ENCODE measurements around the gene TENT4B.

Gene TENT4B

DNA sequence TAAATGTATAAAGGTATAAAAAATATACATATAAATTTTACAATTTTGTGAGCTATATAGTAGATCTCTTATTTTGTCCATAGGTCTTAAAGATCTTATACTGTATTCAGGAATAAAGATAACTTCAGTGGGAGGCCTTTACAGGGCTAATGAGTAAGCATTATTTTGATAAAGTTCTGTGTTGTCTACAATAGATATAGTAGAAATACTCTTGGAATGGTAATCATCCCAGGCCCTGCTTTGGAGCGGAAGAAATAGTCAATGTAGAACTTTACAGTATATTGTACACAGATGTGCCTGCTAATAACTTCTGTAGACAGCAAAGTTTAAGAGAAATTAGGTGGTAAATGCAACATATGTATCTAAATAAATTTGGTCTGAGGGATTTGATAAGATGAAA is 42.6 kb downstream of the TENT4B start:
- no peak for DNase-seq (ENCODE audit: low spot score)

- no peak for DNase-seq (ENCODE audit: low spot score)
Observed at GRCh38 chr16:50197582-50197981, 44.5 kb downstream of the TENT4B start.

DNA sequence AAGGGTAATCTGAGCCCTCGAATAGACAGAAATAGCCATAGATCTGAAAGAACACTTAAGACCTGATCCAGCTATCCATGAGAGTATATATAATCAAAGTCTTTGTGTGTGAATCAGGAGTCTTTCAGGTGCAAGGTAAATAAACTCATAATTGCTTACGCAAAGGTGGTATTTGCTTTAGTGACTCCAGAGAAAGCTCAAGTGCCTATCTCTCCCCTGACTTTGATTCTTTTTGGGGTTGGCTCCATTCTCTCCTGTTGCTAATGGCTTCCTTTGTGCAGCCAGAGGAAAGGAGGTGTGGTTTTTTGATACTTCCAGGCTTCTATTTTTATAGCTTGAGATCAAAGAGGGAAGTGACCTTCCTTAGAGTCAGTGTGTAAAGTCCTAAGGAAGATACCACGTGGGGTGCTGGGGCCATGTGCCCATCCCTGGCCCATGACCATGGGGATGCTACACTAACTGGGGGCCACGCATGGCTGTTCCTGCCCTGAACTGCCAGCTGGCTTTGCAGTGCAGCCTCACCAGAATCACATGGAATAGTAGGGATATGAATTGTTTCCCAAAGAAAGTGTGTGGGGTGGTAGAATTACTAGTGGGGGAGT is 45.8 kb downstream of the TENT4B start:
- DNase-seq (ENCODE audit: low spot score) = no peak

- DNase-seq (ENCODE audit: low spot score) = no peak
Observed at GRCh38 chr16:50201787-50202186, 48.7 kb downstream of the TENT4B start.

DNA sequence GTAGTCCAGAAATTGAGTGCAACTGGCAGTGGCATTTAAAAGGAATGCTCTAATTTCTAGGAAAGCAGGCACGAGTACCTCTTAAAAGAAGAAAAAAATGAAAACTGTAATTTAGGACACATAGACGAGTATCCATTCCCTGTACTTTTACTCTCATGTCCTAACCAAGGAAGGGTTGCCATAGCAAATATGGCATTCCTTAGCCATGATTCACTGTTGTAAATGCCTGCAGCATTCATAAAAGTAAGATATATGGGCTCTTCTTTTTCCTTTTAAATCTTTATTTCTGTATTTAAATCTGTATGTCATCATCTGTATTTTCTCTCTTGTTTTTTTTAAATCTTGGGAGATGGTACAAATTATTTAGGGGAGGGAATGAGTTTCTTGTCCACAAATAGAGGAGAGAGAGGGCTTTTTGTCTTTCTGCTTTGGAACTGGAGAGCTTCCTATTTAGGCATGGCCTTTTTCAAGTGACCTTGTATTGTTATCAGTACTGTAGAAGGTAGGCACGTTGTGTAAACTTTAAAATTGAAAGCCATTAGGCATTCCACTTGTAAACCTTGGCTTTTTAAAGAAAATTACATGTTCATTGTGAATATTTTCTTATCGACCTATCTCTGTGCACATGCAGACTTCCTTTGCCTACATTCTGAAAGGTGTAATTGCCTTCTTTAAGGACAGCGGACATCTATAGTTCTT is 50.0 kb downstream of the TENT4B start:
- peak; percentile 83 for DNase-seq (ENCODE audit: low spot score)

DNA sequence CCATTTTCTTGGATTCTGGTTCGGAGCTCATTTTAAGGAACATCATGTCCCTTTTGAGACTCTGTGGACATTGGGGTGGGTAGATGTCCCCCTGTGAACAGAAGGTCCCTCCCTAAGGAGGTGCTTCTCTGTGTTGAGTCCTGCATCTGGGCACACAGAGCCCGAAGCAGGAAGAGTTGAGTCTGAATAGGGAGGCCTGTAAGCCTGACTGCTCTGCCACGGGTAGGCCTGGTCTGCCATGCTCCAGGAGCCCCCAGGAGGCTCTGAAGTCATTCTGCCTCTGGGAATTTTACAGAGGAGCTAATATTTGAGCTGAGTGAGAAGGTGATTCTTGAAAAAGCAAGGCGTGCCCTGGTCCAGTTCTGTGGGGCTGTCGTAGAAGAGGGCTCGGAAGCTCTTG is 50.6 kb downstream of the TENT4B start:
- DNase-seq (ENCODE audit: low spot score) = no peak

DNA sequence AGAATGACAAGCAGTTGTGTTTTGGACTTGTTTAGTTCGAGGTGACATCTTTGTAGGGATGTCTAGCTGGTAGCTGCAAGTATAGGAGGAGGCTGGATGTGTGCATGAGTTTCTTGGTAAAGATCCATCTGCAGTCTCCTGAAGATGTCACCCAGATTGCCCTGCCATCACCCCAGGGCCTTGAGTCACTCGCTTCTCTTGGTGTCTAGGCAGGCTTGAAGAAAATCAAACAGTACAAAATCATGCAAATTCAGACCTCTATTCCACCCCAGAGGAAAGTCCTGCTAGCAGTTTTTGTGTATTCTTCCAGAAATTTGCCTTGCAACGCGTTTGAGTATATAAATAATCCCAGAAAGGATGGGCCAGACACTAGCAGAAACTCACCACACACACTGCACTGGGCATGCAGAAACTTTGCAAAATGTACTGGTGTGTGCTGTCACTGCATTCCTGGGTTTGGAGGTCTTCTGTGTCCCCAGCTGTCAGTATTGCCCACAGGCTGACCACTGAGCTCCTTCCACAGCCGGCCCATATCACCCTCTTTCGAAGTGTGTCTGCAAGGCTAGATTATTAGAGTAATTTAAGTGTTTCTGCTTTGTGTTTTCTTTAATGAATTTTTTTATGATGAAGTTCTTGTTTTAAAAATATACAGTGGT is 51.5 kb downstream of the TENT4B start:
- peak; percentile 16 for DNase-seq (ENCODE audit: low spot score)

DNA sequence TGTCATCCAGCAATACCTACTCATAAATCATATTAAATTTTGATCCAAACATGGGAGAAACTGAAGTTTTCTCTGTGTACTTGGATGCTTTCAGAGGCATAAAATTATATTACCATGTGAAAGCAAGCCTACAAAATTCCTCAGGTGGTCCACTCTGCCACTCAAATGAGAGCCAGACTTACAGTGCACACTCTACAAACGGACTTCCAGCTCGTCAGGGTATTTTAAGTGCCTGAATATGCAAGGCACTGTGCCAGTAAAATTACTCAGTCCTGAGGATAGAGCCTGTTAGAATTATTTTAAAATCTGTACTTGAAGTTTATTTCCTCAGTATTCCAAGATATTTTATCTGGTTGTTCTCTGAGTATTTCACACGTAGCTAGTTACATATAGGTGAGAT is 54.5 kb downstream of the TENT4B start:
- peak; percentile 43 for DNase-seq (ENCODE audit: low spot score)

GRCh38 chr16:50208460-50208931 is 55.4 kb downstream of the TENT4B start:
- DNase-seq (ENCODE audit: low spot score) = no peak

DNA sequence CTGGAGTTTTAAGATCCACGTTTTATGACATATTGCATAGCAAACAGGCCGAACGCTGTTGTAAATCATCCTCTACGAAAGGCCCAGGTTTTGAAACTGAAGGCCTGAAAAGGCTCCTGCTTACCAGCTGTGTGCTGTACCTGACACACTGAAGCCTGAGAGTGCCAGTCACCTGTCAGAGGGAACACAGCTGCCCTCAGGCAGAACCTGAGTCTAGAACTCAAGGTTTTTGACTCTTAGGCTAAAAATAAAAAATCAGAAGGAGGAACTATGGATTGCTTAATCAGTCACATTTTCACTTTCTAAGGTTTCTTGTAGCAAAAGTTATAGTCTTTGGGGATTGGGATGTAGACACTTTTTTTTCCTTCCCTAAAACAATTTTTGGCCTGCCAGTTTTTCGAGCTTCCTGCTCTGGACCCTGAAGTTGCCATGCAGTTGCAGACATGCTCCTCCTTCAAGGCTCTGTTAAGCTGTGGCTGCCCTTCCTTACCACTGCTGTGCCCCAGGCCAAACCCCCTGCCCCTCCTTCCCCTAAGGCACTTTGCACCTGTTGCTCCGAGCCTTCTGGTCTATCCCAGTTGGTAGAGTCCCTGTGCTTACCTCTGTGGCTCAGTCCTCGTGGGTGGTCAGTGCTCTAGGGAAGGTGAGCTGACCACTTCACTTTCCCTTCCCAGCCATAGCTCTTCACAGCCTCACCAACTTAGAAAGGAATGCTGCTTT is 56.6 kb downstream of the TENT4B start:
- DNase-seq (ENCODE audit: low spot score) = no peak

GRCh38 chr16:50210266-50211038 is 57.3 kb downstream of the TENT4B start:
- peak; percentile 87 for DNase-seq (ENCODE audit: low spot score)

DNA sequence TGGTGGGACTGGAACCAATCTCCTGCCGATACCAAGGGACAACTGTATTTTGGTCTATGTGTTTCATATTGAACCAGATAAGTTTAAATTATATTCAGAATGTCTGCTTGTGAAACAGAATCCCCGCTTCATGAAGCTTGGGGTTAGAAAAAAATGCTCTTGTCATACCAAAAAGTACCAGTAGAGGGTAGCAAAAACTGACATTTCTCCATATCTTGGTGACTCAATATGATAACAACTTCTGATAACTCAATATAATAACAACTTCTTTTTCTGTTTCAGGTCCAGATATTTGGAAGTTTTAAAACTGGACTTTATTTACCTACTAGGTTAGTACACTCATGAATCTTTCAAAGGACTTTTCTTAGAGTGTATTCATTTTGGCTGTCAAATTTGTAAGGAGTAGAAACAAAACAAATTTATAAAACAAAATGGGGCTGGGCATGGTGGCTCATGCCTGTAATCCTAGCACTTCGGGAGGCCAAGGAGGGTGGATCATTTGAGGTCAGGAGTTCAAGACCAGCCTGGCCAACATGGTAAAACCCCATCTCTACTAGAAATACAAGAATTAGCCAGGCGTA is 60.9 kb downstream of the TENT4B start:
- peak; percentile 56 for DNase-seq (ENCODE audit: low spot score)

DNA sequence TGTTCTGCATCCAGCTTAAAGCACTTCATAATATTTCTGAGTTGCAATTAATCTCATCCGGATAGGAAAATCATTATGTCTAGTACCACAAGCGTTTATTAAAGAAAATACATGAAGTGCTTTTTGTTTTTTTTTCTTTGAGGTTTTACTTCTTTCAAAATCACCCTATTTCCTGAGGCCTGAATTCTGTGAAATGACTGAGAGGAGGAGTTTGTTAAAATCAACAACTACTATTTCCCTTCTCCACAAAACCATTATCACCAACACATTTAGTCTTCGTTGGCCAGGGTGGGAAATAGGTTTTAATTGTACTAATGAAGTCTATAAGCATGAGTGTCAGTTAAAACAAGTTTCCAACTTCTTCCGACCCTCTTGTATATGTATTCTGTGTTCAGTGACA is 62.6 kb downstream of the TENT4B start:
- no peak for DNase-seq (ENCODE audit: low spot score)

GRCh38 chr16:50216231-50216630 is 63.1 kb downstream of the TENT4B start:
- no peak for DNase-seq (ENCODE audit: low spot score)

DNA sequence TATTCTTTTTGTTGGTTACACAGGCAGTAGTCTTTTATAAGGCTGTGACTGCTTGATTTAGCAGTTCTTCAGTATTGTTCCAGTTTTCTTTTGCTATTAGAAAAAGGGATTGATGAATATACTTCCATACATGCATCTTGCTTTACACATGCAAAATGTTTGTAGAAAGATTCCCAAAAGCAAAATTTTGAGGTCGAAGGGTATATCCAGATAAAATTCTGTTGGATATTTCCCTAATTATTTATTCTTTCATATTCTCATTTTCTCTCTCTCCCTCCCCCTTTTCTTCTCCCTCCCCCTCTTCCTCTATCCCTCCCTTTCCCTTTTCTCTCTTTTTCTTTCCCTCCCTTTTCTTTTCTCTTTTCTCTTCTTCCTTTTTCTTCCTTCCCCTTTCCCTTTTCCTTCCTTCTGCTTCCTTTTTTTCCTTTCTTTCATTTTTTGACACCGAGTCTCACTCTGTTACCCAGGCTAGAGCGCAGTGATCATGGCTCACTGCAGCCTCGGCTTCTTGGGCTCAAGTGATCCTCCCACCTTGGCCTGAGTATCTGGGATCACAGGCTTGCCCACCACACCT is 66.4 kb downstream of the TENT4B start:
- DNase-seq (ENCODE audit: low spot score) = no peak

DNA sequence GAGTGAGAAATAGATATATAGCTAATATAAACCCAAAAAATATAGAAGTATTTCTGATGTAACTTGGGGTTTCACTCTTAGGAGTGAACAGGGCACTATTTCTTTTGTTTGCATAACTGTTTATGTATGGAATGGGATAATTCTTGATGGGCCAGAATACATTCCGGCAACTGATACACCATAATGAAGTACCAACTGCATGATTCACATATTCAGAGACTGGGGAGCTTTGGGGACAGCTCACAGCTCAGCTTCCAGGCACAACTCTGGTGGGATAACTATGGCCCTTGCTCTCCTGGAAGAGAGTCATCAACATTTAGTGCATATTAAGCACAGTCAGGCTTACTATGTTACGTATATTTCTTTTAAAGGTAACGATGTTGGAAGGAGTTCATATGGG is 71.2 kb downstream of the TENT4B start:
- DNase-seq (ENCODE audit: low spot score) = no peak

DNA sequence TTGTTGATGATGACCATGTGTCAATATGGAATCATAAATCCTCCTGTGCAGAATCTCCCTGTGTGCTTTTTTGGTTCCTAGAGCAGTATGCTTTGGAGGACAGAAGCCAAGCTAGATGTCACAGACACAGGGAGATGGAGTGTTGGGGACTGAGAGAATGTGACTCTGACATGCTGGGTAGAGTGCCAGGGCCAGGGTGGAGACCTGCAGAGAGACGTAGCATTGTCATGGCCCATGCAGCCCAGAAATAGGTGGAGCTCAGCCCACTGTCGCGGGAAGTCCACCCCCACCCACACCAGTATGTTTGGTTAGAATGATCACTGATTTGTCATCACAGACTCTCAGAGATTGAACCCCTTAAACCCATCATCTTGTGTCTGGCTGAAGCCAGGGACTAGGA is 74.0 kb downstream of the TENT4B start:
- no peak for DNase-seq (ENCODE audit: low spot score)

DNA sequence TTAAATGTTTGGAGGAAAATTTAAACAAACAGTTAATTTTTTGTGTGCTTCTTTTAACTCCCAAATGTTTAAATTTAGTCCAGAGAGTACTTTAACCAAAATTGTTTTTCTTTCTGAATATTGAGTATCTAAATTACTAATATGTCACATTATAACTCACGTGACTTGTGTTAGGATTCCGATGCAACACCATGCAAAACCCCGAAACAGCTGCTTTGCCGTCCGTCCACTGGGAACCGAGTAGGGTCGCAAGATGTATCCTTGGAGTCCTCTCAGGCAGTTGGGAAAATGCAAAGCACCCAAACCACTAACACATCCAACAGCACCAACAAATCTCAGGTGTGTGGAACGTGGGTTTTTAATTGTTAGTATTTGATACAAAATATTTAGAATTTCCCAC is 74.6 kb downstream of the TENT4B start:
- no peak for DNase-seq (ENCODE audit: low spot score)

DNA sequence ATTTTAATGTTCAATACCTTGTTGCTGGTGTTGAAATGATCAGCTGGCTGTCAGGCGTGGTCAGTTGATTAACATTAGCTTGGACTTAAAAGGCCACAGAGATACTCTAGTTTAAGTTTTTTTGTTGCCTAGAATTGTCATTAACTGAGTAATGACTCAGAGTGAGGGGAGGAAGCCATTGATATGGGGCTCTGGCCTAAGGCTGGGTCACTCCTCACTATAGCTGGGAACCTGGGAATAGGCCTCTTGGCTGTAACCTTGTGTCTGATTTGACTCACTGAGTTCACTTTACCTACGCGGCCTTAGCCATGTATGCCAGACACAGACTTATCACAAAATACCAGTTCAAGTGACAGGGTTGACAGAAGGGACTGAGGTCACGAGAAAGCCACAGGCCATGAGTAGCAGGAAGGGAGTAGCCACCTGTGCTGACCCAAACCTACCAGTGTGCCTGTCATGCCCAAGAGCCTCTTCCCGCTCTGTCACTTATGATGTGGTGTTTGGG is 75.3 kb downstream of the TENT4B start:
- no peak for DNase-seq (ENCODE audit: low spot score)

DNA sequence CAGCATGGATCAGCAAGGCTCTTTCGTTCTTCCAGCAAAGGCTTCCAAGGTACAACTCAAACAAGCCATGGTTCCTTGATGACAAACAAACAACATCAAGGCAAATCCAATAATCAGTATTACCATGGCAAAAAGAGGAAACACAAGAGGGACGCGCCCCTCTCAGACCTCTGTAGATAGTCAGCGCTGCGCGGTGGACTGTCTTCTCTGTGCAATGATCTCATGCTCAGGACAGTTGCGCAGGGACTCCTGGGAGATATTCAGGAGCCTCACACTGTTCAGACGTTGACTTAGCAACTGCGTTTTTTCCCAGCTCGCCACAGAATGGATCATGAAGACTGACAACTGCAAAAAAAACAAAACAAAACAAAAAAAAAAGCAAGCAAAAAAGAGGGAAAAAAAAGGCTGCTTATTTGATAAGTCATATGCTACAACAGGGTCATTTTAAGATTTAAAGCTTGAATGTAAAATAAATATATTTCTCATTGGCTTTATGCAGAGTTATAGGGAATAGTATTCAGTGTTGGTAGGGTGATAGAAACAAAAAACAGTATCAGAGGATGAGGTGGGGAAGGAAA is 76.1 kb downstream of the TENT4B start:
- DNase-seq (ENCODE audit: low spot score) = no peak

Measured in GM03348 (cell line).